Glomerular endothelial cell (primary cell): ENCODE results near the gene IL1RL1. TPM values are rescaled to one million over a fixed set of nuclear protein-coding genes. Genes with fewer than 3 reads are reported as not detected.

ENCODE experiments used
- DNase-seq: peaks from one replicate; pipeline ENCODE4 v3.0.0-alpha.2; 2011; ENCODE audit warnings: low read depth, low spot score; ENCODE audit errors: extremely low read depth
- total RNA-seq: library from RNA; depleted of rRNA; stranded (reverse); fragments of >200 nt; gene quantifications from 2 replicates; pipeline ENCODE4 v1.2.3, GENCODE V29; 2015

Gene IL1RL1
- total RNA-seq, 1 donor from 2014 or later: 20.5 TPM

GRCh38 chr2:102366406-102367112 is 55.2 kb downstream of the IL1RL1 start:
- DNase-seq: no peak

DNA sequence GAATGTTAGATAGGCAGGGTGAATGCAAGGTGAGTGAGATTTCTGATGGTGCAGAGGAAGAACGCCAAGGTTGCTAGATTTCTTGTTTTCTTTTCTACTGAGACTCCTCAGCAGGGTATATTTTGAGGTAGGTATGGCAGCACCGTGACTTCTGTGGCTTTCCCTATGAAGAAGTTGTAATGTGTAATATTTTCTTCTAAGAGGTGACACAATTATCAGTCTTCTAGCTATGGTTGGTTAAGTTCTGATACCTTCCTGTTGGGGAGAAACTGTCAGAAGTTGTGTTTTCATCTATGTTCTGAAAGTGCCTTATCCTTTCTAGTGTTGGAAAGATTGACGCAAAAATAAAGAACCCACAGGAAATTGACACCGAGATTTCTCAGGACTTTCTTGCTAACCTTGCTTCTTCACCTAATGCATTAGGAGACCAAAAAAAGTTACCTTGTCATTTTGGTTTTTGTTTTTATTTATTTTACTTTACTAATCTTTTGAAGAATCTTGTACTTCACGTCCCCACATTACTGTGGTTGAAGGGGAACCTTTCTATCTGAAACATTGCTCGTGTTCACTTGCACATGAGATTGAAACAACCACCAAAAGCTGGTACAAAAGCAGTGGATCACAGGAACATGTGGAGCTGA is 56.1 kb downstream of the IL1RL1 start:
- DNase-seq: no peak

DNA sequence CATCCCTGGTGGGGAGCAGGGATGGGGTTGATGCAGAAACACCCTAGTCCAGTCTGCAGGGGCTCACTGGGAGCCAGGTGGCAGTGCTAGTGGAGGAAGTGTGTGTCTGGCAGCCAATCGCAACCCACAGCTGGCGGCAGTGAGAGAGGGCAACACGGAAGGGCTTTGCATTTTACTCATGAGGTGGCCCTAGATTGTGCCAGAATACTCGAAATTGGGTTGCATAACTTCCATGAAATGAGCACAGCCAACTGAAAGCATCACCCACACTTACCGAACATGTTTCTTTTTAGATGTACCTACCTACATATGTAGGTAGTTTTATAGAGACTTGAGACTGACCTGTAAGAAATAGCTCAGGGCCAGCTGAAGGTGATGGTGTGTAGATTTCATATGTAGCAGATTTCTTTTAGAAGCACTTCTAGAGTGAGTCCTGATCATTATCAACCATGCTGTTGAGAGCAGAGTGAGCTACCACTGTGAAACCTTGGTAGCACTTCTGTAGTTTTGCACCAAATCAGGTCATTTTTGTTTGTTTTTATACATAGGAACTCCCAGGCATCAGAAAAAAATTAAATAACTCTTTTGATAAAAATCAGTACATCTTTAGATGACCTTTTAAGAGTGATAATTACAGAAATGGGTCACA is 57.2 kb downstream of the IL1RL1 start:
- no peak for DNase-seq

DNA sequence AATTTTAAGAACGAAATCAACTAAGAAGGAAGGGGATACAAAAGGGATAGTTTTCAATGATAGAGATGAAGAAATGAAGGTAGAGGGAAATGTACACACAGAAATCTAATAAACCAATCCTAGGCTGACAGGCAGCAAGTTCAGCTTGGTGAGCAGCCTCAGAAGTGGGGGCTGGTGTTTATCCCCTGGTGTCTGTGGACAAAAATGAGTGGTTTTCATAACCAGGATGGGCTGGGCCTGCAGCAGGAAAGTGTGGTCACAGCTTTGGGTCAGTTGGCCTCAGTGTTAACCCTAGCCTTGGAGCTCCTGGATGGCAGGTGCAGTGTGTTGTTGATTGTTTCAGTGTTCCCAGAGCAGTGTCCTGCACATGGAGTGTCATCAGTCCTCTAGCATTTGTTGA is 58.5 kb downstream of the IL1RL1 start:
- no peak for DNase-seq

DNA sequence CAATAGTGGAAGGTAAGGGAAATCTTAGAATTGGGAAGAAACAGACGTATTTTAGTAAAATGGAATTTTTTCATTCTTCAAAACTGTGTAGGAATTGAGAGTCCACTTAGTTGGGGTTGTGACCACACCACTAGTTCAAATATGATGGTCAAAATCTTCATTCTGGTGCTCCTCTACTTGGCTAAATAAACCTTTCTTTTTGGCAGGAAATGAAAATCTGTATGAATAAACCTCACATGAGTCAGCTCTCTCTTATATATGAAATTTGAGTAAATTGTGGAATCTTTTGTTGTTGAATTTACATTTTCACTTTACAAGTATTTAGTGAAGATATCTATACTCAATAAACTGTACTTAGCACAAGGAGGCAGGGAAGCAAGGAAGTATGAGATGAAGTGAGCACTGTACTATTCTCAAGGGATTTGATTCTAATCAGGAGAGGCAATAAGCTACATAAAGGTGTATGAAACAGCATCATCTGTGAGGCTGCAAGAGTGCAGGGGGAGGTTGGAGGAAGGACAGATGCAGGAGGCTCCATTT is 64.8 kb downstream of the IL1RL1 start:
- DNase-seq: no peak

DNA sequence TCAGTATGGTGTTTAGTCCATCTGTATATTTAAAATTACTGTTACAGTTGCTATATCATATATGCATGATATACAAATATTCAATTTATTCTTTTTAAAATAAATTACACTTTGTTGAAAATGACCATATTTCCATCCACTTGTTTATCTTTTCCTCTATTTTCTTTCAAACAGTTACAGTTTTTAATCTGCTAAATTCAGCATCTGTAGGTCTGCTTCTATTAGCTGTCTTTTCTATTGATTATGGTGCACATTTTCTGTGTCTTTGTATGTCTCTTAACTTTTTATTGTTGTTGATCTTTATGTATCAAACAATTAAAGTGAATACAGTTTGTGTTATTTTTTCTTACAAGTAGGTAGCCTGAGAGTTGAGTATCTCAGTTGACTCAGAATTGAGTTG is 72.4 kb downstream of the IL1RL1 start:
- no peak for DNase-seq

- DNase-seq: no peak
Measured at GRCh38 chr2:102385522-102385921, 74.2 kb downstream of the IL1RL1 start.

GRCh38 chr2:102386004-102386403 is 74.6 kb downstream of the IL1RL1 start:
- DNase-seq: no peak

- DNase-seq: no peak
Measured at GRCh38 chr2:102386867-102387541, 75.6 kb downstream of the IL1RL1 start.

DNA sequence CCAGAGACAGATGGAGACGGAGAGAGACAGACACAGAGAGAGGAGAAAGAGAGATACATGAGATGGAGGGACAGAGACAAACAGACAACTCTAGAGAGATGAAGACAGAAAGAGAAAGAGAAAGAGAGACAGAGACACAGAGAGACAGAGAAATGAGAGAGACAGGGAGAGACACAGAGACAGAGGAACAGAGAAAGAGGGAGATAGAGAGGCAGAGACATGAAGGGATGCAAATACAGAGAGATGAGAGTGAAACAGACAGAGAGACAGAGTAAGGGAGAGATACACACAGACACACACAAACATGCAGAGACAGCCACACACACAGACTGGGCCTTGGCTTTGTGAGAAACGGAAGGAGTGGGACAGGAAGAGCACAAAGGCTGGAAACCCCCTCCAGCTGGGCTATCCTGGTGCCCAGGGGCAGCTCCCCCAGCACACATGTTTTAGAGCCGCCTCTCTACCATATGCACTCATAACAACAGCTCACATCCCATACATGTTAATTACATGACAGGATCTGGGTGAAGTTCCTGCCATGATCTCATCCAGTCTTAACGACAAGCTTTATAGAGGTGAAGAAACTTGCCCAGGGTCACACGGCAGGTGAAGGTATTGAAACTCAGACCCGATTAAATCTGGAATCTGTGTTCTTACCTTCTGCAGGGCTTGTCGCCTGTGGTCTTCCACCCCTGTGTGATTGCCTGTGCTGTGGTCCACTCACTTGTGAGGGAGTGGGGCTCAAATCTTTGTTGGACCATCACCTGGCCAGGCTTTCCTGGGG is 76.6 kb downstream of the IL1RL1 start:
- DNase-seq: no peak

GRCh38 chr2:102391565-102391964 is 80.2 kb downstream of the IL1RL1 start:
- DNase-seq: no peak

- DNase-seq: no peak
Measured at GRCh38 chr2:102392096-102392495, 80.7 kb downstream of the IL1RL1 start.

- DNase-seq: no peak
Measured at GRCh38 chr2:102392942-102393341, 81.6 kb downstream of the IL1RL1 start.

GRCh38 chr2:102396012-102396411 is 84.6 kb downstream of the IL1RL1 start:
- DNase-seq: no peak

DNA sequence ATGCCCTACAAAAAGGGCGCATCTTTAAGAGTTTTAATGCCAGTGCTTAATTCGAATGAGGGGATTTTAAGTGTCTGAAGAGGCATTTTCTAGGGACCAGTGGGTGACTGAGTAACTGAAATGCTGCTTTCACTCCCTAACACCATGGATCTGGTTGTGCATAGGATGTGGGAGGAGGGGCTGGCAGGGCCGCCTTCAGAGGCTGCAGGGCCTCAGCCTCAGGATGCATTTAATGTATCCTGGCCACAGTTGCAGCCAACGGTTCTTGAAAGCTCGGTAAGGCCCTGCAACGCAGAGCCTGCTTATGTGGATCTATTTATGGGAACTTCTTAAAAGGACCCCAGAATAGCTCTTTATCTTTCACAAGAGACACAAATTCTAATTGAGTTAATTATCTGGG is 85.8 kb downstream of the IL1RL1 start:
- no peak for DNase-seq

GRCh38 chr2:102399499-102400141 is 88.3 kb downstream of the IL1RL1 start:
- DNase-seq: no peak

- no peak for DNase-seq
Measured at GRCh38 chr2:102401456-102401855, 90.1 kb downstream of the IL1RL1 start.
